COLO668 (cell line): ENCODE measurements around the gene CLDN9.

Experiments used
- DNase-seq: peaks from one replicate; lab custom pipeline; 2025; ENCODE audit not compliant: unreplicated experiment; lab: John Stamatoyannopoulos, UW

Gene CLDN9

DNA sequence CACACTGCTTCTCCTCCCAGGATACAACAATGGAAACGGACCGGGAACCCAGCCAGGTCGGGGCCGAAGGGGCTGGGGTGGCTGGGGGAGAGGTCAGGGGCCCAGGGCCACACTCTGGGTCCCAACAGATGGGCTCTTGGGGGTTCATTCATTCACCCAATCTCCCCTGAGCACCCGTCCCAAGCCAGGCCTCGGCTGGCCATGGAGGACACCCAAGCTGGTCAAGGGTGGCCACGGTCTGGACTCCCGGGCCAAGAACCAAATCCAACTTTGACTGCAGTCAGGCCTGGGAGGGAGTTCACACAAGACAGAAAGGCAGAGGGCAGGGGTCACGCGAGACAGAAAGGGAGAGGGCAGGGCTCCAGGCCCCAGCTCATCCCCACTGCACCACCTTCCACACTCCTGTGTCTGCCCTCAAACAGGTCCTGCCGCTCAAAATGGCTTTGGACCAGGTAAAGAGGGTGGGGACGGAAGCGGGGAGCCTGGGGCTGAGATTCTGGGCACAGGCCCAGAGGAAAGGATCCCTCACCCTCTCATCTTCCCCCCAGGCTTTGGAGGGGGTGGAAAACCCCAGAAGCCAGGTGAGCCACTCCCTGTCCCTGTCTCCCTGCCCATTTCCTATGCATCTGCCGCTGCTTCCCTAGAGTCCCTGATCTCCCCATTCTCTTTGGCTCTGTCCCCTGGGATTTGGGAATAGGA lies 20.2 kb upstream of the CLDN9 start:
- DNase-seq: no peak

DNA sequence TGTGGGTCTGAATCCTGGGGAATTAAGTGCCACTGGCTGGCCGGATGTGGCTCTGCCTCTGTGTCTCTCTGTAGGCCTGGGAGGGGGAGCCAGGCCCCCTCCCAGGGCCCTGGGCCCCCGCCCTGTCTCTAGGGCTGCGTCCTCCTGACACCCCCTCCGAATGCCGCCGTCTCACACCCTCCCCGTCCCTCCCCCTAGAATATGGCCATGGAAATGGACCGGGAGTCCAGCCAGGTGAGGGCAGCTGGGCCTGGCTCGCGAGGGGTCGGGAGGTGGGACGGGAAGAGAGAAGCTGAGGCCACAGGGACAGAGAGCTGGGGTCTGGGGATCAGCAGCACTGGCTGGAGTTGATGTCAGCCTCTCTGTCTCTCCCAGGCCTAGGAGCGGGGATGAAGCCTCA lies 16.4 kb upstream of the CLDN9 start:
- DNase-seq: no peak

DNA sequence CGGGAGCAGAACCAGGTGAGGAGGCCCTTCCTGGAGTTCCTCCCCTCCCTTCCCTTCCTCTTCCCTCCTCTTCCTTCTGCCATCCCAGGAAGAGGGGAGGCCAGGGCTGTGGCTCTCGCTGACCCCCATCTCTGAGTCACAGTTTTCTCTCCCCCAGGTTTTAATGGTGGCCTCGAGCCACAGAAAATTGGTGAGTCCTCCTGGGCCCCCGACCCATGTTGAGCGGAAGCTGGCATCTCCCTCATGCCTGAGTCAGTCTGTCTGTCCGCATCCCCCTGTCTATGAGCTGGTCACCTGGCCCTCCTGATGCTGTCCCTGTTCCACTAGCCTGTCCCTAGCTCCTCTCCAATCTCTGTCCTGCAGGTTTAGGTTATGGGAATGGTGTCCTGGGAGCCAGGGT lies 12.8 kb upstream of the CLDN9 start:
- no peak for DNase-seq

DNA sequence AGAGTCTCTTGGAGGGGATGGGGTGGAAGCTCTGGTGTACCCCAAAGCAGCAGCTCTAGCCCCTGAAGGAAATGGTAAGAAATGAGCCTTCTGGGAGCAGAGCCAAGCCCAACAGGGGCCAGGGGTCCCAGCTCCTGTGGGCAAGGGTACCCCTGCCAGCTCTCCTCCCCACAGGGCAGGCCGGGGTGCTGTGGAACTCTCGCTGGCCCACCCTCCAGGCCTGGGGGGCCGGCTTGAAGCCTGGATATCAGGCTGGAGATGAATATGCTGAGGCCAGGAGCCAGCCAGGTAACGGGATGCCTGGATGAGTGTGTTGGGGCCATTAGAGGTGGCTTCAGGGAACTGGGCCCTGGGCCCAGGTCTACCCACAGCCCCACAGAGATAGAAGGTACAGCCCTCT lies 12.2 kb upstream of the CLDN9 start:
- DNase-seq: no peak

DNA sequence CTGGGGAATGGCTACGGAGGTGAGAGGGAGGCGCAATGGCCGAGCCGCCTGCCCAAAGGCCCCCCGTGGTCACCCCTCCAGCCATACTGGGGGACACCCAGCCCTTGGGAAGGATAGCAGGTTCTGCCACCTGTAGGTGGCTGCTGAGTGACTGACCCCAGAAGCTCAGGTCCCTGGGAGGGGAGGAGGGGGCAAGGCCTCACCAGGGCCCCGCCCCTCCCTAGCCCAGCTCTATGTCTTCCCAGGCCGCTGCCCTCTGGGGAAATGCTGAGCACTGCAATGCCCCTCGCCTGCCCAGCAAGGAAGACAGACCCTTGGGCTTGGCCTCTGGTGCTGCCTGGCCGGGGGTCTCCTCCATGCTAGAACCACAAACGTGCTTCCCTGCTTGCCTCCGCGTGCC lies 11.4 kb upstream of the CLDN9 start:
- DNase-seq: no peak

DNA sequence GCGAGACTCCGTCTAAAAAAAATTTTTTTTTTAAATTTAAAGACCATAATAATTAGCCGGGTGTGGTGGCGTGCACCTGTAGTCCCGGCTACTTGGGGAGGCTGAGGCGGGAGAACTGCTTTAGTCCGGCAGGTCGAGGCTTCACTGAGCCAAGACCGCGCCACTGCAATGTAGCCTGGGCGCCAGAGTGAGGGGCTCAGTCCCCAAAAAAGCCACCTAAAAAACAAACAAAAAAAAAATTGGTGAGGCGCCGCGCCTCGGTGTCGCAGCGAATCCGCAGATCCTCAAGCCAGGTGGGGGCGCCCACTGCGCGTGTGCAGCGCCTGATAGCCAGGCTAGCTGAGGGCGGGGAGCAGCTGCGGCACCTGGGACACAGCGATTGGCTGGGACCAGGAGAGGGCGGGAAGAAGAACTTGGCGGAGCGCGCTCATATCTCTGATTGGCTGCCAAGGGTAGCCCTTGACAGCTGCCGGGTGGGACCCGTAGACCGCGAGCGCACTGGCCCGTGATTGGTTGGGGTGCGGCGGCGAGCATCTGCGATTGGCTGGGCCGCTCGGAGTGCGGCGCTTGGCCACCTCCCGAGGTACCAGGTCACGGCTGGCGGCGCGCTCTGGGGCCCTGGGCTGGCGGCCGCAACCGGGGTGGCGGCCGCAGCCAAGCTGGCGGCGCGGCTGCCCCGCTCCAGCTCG lies 9.0 kb upstream of the CLDN9 start:
- peak; percentile 98 for DNase-seq

DNA sequence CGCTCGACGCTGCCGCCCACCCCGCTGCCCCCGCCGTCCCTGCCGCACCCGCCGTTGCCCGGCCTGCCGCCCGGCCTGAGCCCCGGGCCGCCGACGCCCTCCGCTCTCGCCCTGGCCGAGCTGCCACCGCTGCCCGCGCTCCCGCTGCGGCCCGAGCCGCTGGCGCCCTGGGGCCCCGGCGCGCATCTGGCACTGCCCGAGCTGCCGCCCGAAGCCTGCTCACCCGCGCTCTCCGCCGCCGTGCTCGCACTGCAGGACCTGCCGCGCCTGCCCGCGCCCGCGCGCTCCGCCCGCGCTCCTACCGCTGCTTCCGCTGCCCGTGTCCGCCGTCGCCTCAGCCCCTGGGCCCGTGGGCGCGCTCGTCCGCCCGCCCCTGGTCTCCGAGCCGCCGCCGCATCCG lies 8.4 kb upstream of the CLDN9 start:
- peak; percentile 65 for DNase-seq

DNA sequence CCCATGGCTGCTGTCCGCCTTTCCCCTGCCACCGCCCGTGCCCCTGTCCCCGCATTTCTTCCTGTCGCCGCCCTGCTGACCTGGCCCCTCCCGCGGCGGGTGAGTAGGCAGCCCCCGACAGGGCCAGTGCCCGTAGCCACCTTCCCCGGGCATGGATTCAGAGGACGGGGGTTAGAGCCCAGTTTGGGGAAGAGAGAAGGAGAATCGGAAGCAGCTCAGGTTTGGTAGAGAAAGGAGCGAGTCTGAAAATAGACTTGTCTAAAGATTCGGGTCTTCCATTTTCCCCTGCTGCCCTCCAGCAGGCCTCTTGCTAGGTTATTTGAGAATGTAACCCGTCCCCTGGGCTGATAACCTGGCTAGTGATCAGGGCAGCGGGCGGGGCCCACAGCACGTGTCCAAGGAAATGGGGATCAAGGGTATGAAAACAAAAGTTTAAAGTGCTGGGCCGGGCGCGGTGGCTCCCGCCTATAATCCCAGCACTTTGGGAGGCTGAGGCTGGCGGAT lies 7.9 kb upstream of the CLDN9 start:
- DNase-seq: peak; percentile 42

DNA sequence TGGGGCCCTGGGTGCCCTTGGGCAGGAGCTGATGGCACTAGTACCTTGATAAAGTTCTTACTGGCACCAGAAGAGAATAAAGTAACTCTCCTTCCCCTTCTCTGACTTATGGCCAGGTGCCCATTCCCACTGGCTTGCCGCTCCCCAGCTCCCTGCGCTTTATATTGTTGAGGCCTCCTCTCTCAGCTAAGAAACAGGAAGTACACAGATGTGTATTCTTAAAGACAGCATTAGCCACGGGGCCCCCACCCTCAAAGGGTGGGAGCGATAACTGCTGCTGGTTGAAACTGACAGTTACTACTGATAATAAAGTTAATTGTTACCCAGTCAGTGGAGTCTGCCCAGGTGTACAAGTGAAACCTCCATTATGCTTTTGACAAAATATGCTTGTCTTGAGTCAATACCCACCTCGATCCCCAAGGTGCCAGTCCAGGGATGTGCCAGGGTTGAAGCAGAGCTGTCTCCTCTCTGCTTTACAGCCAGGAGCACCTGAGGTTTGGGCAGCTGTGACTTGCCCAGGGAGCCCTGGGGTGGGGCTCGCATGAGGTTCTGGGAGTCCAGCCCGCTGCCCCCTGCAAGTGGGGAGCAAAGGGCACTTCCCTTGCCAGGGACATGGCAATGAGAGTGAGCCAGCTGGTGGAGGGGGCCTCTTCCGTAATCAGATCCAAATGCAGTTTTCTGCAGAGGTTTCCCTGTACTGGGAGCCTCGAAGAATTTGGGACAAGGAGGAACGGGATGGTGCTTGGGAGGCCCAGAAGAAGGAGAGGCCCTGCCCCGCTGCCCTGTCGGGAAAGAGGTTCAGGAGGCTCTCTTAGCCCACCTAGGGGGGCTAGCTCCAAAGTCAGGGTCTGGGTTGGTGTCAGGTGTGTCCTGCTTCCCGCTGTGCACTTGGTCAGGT lies 5.4 kb upstream of the CLDN9 start:
- DNase-seq: no peak

DNA sequence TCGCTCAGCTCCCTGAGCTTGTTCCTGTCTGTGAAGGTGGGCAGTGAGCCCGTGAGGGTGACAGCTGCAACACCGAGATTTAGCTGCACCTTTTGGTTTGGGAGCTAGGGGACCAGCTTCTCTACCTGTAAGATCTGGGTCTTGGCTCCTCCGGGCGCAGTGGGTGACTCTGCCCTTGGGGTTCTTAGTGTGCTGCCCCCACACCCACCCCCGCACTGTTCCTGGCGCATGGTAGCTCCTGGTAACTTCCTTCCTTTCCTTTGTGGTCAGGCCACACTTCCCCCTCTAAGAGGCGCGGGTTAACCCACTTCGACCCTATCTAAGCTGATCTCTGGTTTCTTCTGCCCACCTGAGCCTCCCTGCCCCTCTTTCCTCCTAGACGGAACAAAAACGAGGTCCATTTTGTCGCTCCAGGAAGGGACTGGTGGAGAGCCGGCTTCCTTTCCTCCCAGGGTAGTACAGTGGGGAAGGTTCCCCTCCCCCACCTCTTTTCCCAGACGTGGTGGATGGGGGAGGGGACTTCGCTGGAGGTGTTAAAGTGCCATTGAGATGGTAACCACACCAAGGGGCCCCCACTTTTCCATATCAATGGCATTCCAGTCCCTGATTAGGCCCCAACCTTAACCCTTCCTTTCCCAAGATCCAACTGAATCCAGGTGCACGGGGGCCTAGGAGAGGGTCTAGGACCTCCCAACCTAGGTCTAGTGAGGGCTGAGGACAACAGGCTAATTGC lies 4.6 kb upstream of the CLDN9 start:
- DNase-seq: no peak

DNA sequence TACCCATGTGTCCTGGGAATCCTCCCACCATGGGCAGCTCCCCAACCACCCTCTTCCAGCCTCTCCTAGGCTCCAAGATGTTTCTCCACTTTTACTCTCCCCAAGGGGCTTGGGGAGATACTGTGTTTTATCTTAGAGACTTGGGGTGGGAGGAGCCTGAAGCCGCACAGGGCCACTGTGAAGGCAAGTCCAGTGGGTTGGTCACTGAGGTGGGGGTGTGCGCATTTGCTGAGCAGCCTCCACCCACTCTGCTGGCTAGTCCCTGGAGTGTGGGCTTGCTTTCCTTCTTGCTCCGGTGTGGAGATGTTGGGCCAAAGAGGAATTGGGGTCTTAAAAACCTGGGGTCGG lies 4.1 kb upstream of the CLDN9 start:
- DNase-seq: no peak

DNA sequence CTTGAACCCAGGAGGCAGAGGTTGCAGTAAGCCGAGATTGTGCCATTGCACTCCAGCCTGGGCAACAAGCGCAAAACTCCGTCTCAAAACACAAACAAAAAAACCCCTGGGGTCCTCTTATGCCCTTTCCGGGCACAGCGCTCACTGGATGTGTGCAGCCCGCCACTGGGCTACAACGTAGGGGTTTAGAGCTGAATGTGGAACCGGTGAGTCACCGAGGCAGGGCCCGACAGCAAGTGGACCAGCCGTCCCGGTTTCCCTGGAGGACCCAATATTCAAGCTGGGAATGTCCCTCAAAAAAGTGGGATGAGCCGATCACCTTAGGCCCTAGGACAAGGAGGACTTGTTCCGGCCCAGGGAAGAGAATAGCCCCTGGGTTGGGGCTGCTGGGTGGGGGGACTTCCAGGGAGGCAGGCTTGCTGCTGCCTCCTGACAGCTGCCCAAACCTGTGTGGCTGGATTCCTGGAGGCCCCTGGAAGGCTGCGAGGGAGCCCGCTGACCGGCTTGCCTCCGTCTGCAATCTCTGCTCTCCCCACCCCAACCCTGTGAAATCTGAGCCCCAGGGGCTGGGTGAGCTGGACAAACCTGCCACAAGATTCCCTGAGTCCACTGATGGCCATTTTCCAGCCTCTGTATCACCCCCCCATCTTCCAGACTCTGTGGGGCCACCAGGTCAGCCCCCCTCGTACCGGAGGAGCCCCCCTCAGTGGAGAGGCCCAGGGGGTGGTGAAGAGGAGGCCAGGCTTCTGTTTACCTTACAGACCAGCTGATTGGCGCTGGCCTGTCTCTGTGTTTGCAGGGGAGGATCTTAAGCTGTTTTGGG lies 2.9 kb upstream of the CLDN9 start:
- peak; percentile 70 for DNase-seq

DNA sequence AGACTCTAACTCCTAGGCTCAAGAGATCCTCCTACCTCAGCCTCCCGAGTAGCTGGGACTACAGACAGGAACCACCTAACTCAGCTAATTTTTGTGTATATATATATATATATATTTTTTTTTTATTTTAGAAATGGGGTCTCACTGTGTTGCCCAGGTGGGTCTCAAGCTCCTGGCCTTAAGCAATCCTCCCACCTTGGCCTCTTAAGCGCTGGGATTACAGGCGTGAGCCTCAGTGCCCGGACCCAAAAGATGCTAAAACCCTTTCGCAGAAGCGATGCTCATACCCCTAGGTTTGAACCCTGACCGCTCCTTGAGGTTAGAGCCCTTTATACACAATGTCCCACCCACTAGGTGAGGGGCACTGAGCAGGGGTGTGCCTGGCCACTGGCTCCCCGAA lies 2.2 kb upstream of the CLDN9 start:
- no peak for DNase-seq

DNA sequence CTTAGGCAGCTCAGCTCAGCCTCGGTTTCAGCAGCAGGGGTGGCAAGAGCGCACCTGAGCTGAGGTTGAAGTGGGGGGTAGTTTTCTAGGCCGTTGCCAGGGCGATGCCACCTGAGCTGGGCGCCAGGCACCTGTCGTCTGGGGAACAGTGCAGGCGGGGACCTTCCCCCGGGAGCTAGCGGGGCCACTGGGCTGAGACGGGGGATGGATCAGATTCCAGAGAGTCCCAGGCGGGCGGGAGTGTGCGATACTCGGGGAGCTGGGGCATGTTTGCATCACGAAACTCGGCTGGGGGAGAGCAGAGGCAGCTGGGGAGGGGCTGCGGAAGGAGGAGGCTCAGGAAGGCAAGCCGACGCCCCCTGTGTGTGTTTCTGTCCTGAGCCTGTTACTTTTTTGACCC lies 477 bp upstream of the CLDN9 start:
- peak; percentile 92 for DNase-seq

DNA sequence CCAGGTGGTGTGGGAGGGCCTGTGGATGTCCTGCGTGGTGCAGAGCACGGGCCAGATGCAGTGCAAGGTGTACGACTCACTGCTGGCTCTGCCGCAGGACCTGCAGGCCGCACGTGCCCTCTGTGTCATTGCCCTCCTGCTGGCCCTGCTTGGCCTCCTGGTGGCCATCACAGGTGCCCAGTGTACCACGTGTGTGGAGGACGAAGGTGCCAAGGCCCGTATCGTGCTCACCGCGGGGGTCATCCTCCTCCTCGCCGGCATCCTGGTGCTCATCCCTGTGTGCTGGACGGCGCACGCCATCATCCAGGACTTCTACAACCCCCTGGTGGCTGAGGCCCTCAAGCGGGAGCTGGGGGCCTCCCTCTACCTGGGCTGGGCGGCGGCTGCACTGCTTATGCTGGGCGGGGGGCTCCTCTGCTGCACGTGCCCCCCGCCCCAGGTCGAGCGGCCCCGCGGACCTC lies 798 bp downstream of the CLDN9 start:
- DNase-seq: peak; percentile 28

DNA sequence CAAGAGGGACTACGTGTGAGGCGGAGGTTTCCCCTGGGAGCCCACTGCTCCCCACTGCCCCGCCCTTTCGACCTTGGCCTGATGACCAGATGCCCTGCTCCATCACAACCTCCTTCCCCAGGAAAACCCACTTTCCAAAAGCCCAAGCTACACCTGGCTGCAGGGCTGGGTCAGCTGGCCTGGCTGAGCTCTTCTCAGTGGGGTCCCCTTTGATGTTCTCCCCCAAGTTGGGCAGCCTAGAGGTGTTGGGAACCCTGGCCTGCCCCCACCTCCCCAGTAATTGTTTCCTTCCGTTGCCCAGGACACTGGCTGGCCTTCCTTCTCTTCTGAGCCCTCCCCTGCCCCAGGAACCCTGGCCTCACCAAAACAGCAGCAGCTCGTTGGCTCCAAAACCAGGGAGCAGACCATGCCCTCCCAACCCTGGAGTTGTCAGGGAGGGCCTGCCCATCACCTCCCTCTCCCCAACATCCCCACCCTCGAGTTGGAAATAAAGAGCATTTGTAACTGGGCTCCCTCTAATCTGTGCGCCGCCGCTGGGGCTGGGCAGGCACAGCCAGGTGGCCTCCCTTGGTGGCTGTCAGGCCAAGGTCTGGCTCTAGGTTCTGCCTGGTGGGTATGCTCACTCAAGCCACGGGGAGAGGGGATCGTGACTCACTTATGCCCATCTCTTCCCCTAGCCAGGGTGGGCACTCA lies 1.4 kb downstream of the CLDN9 start:
- DNase-seq: no peak

DNA sequence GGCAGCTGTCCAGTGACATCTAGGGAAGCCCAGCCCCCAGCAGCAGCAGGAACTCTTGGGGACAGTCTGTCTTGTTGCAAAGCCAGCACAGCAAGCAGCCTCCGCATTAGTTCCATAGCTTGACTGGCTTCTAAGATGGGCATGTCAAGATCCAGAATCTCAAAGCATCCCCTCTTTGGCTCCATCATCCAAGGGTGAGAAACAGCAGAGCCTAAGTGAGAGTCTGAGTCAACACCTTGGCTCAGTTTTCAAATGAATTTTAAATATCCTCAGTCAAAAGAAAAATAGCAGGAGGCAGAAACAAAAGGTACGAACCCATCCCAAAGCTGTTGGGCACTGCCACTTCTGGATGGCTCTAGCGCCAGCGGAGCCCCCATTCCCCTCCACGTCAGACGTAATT lies 2.2 kb downstream of the CLDN9 start:
- no peak for DNase-seq

DNA sequence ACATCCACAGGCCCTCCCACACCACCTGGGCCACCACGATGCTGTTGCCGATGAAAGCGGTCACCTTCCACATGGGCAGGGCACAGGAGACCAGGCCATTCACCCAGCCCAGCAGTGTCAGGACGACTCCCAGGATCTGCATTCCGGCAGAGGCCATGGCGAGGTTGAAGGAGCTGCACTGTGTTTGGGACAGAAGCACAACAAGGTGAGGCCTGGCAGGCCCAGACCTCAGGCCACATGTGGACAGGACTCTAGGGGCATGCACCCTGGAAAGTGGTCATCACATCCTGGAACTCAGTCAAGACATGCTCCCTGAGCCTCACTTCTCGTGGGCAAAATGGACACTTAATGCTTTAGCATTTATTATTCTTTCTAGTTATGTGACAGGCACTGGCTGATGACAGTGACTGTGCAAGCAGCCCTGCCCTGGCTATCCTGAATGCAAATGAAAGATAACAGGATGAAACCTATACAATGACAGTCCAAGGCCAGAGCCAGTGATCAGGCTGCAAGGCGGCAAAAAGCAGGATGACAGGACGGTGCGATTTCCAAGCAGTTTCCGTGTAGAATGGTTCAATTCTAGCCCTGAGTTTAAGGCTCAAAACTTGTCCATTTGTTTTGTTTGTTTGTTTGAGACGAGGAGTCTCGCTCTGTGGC lies 3.3 kb downstream of the CLDN9 start:
- DNase-seq: no peak

DNA sequence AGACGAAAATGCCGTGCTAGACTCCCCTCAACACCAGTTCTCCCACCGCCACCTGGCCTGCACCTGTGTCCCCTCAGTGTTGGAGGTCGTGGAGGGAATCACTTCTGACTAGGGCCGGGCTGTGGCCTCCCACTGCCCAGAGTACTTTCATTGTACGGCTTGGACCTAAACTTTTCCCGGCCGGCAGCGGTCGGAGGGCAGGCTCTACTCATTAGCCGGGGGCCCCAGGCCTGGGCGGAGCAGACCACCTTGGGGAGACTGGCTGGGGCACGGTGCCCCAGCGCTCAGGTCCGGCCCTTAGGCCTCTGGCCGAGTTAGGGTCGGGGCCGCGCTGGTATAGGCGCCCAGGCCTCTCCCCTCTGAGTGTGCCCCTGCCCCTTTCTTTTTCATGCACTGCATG lies 4.6 kb downstream of the CLDN9 start:
- no peak for DNase-seq
